ENCODE data around the gene SLC36A3.

DNA sequence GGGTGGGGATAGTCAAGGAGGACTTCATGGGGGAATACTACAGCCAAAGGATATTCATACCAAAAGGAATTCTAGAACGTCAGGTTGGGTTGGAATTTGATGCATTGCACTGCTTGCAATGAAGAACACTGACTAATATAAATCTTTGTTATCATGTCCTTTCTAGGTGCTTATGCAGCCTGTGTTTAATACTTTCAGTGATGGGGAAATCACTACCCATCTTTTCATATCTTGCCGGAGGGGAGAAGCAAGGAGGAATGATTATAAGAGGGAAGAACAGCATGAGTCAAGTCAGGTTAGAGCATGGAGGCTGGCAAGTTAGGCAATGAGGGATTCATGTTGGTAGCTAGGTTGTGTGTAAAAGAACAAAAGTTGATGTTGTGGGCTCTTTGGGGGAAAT lies 74.6 kb downstream of the SLC36A3 start:
- TF ChIP-seq, protein P1, sequence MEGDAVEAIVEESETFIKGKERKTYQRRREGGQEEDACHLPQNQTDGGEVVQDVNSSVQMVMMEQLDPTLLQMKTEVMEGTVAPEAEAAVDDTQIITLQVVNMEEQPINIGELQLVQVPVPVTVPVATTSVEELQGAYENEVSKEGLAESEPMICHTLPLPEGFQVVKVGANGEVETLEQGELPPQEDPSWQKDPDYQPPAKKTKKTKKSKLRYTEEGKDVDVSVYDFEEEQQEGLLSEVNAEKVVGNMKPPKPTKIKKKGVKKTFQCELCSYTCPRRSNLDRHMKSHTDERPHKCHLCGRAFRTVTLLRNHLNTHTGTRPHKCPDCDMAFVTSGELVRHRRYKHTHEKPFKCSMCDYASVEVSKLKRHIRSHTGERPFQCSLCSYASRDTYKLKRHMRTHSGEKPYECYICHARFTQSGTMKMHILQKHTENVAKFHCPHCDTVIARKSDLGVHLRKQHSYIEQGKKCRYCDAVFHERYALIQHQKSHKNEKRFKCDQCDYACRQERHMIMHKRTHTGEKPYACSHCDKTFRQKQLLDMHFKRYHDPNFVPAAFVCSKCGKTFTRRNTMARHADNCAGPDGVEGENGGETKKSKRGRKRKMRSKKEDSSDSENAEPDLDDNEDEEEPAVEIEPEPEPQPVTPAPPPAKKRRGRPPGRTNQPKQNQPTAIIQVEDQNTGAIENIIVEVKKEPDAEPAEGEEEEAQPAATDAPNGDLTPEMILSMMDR (IDR thresholded peaks at IDR 0.05): no peak
- TF ChIP-seq POLR2A (IDR thresholded peaks at IDR 0.05): no peak
